ENCODE data around the gene PHACTR1. TPM values are rescaled to one million over a fixed set of nuclear protein-coding genes. Genes with fewer than 3 reads are reported as not detected.

PHACTR1 gene
- total RNA-seq, 2 experiments from 2014 or later, result 0.11 TPM; not detected in 1

DNA sequence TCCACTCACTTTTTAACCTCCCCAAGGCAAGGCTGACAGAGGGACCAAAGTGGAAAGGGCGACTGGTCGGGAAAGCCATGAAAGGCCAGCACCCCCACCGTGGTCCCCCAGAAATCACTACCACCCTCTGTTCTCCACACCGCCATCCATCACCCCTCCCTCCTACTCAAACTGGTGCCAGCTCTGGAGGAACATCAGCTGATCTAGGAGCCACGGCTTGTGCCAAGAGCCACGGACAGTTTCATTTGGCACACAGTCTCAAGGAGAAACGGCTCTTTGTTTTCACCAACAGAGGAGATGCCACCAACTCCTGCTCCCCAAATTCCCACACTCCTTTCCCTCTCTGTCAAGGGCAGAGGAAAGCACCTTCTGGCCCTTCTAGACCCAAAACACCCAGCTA, 585.7 kb downstream of the PHACTR1 start:
- H3K36me3 Mint-ChIP-seq (ENCODE audit: low read depth), result peaks cover 46% of the 10 kb centered on the region
- ATAC-seq, result no peak
- ChIA-PET POLR2A (interaction anchor here (1.2 kb wide), 2 partner anchors 12 to 19 kb away, joined by 4 to 5 read pairs; no protein-coding TSS in a partner anchor), CTCF (interaction anchor here (0.6 to 1.9 kb wide), 5 partner anchors 13 to 413 kb away, joined by 3 to 6 read pairs (median 3); partner anchors contain the start of gene TBC1D7)
- no peaks in the 10 kb centered on the region for H3K27me3 Mint-ChIP-seq
- TF ChIP-seq, protein P1, sequence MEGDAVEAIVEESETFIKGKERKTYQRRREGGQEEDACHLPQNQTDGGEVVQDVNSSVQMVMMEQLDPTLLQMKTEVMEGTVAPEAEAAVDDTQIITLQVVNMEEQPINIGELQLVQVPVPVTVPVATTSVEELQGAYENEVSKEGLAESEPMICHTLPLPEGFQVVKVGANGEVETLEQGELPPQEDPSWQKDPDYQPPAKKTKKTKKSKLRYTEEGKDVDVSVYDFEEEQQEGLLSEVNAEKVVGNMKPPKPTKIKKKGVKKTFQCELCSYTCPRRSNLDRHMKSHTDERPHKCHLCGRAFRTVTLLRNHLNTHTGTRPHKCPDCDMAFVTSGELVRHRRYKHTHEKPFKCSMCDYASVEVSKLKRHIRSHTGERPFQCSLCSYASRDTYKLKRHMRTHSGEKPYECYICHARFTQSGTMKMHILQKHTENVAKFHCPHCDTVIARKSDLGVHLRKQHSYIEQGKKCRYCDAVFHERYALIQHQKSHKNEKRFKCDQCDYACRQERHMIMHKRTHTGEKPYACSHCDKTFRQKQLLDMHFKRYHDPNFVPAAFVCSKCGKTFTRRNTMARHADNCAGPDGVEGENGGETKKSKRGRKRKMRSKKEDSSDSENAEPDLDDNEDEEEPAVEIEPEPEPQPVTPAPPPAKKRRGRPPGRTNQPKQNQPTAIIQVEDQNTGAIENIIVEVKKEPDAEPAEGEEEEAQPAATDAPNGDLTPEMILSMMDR (IDR thresholded peaks at IDR 0.05), result no peak
- DNase-seq, result no peak
- H3K4me1 Mint-ChIP-seq (ENCODE audit: low read depth), result peaks cover 38% of the 10 kb centered on the region
- H3K9me3 Mint-ChIP-seq, result peaks cover 2% of the 10 kb centered on the region
- intact Hi-C loops (cut with micrococcal nuclease), result no loop called here
- H3K27ac Mint-ChIP-seq, result peak overlapping the region; percentile 85
- H3K4me3 Mint-ChIP-seq, result no peak overlapping the region

DNA sequence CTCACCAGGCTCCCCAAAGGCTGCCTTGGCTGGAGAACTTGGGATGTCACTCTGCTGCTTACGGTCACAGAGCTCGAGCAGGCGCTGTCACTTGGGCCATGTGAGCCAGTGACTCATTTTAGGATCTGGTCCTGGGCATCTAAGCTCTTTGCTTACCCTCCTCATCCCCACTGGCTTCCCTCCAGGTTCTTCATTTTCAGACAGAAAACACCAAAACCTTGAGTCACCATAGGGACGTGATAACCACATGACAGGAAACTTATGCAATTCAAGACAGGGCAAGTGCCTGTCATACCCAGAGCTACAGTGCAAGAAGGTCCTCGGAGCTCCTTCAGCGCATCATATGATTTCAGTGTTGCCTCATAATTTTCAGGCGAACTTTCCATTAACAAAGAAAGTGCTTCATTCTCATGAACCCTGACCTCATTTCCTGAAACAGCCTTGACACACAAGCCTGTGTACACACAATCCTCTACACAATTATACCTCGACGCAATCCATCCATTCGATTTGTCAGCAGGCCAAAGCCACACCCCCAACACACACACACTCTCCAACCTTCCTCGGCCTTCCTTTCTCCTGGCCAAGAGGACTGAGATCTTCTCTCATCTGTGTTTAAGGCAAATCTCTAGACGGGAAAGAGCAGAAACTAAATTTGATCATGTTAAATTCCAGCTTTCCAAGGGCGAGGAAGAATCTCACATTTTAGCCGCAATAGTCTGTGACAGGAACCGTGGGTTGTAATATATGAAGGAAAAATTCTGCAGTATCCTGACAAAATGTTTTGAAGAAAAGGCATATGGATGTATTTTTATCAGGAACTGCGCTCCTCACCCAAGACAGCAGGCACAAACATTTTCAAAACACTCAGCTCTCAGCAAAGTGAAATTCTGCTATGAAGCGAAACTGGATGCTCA, 586.4 kb downstream of the PHACTR1 start:
- H3K27ac Mint-ChIP-seq, result peak overlapping the region; percentile 85
- H3K27me3 Mint-ChIP-seq, result no peaks in the 10 kb centered on the region
- CTCF ChIA-PET, result interaction anchor here (0.6 to 1.9 kb wide), 6 partner anchors 25 to 414 kb away, joined by 3 to 6 read pairs (median 4); partner anchors contain the start of gene TBC1D7
- ATAC-seq, result peak; percentile 92
- H3K36me3 Mint-ChIP-seq (ENCODE audit: low read depth), result peaks cover 48% of the 10 kb centered on the region
- TF ChIP-seq, protein P1 (IDR thresholded peaks at IDR 0.05), result no peak
- H3K4me1 Mint-ChIP-seq (ENCODE audit: low read depth), result peaks cover 40% of the 10 kb centered on the region
- peaks cover 2% of the 10 kb centered on the region for H3K9me3 Mint-ChIP-seq
- POLR2A ChIA-PET, result interaction anchor here (1.0 to 1.2 kb wide), 3 partner anchors 11 to 29 kb away, joined by 3 to 5 read pairs (median 4); no protein-coding TSS in a partner anchor
- intact Hi-C loops (cut with micrococcal nuclease), result no loop called here
- DNase-seq, result peak; percentile 78
- H3K4me3 Mint-ChIP-seq, result no peak overlapping the region

DNA sequence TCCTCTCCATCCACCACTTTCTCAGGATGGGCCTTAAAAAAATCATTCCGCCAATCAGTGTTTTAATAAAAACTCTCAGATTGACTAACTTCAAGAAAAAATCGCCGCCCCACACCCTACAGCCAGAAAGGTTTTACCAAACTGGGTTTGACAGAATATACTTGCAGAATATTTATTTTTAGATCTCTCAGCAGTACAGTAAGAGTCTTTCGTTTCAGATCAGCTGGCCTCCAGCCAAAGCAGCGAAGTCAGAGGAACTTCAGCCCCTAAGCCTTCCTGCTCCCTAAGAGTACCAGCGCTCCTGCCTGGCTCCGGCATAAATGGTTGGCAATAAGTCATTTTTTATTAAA, 587.1 kb downstream of the PHACTR1 start:
- POLR2A ChIA-PET, result interaction anchor here (1.0 kb wide), 2 partner anchors 29 kb away, joined by 3 read pairs; no protein-coding TSS in a partner anchor
- H3K9me3 Mint-ChIP-seq, result peaks cover 2% of the 10 kb centered on the region
- H3K36me3 Mint-ChIP-seq (ENCODE audit: low read depth), result peaks cover 45% of the 10 kb centered on the region
- no peak for ATAC-seq
- TF ChIP-seq, protein P1 (IDR thresholded peaks at IDR 0.05), result no peak
- peak; percentile 70 for DNase-seq
- peaks cover 40% of the 10 kb centered on the region for H3K4me1 Mint-ChIP-seq (ENCODE audit: low read depth)
- CTCF ChIA-PET, result interaction anchor here (0.7 to 0.9 kb wide), 2 partner anchors 27 to 108 kb away, joined by 3 to 4 read pairs; no protein-coding TSS in a partner anchor
- H3K27ac Mint-ChIP-seq, result peak overlapping the region; percentile 85
- intact Hi-C loops (cut with micrococcal nuclease), result no loop called here
- H3K27me3 Mint-ChIP-seq, result no peaks in the 10 kb centered on the region
- no peak overlapping the region for H3K4me3 Mint-ChIP-seq

DNA sequence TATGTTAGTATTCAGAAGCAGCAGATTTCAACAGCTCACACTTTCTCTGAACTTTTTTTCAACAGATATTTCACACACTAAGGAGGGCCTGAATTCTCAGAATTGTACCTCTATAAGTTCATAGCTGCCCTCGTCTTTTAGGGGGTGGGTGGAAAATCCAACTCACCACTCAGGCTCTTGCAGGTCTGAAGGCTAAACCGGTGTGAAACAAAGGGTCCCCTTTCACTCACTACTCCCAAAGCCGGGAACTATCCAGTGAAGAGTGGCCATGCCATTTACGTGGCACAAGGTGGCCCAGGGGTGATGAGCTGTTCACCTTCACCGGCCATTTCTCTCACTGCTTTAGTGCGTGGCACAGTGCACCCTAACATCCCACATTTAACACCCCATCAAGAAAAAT, 587.5 kb downstream of the PHACTR1 start:
- no peaks in the 10 kb centered on the region for H3K27me3 Mint-ChIP-seq
- peaks cover 2% of the 10 kb centered on the region for H3K9me3 Mint-ChIP-seq
- POLR2A ChIA-PET, result interaction anchor here (1.0 kb wide), 1 partner anchor 29 kb away, joined by 3 read pairs; no protein-coding TSS in a partner anchor
- ATAC-seq, result peak; percentile 21
- intact Hi-C loops (cut with micrococcal nuclease), result no loop called here
- peak overlapping the region; percentile 85 for H3K27ac Mint-ChIP-seq
- peaks cover 40% of the 10 kb centered on the region for H3K4me1 Mint-ChIP-seq (ENCODE audit: low read depth)
- CTCF ChIA-PET, result interaction anchor here (0.7 to 1.4 kb wide), 3 partner anchors 27 to 109 kb away, joined by 3 to 4 read pairs (median 3); no protein-coding TSS in a partner anchor
- H3K4me3 Mint-ChIP-seq, result no peak overlapping the region
- DNase-seq, result peak; percentile 64
- TF ChIP-seq, protein P1 (IDR thresholded peaks at IDR 0.05), result no peak
- H3K36me3 Mint-ChIP-seq (ENCODE audit: low read depth), result peaks cover 47% of the 10 kb centered on the region
